GM19240 (cell line): ENCODE measurements around the gene DVL1.
A peak's percentile ranks its signal among the peaks of the same experiment; 100 is the strongest.
"Not testable (repeated sequence)": the region's sequence is repeated elsewhere in the genome, so short reads cannot be mapped to it uniquely, and the experiment has no call there.

Experiments
- DNase-seq: peaks from one replicate; pipeline ENCODE4 v3.0.0; 2011; ENCODE audit warnings: low spot score; ENCODE audit not compliant: insufficient read length

The DVL1 gene

GRCh38 chr1:1349256-1350012 is at the start of gene DVL1:
Gene DVL1 (minus strand): TSS chr1:1349418. CDS start chr1:1349065, 353 bp downstream.
- DNase-seq: peak; percentile 93

- no peak for DNase-seq
Measured at GRCh38 chr1:1398677-1399186, 49.5 kb upstream of the DVL1 start.

DNA sequence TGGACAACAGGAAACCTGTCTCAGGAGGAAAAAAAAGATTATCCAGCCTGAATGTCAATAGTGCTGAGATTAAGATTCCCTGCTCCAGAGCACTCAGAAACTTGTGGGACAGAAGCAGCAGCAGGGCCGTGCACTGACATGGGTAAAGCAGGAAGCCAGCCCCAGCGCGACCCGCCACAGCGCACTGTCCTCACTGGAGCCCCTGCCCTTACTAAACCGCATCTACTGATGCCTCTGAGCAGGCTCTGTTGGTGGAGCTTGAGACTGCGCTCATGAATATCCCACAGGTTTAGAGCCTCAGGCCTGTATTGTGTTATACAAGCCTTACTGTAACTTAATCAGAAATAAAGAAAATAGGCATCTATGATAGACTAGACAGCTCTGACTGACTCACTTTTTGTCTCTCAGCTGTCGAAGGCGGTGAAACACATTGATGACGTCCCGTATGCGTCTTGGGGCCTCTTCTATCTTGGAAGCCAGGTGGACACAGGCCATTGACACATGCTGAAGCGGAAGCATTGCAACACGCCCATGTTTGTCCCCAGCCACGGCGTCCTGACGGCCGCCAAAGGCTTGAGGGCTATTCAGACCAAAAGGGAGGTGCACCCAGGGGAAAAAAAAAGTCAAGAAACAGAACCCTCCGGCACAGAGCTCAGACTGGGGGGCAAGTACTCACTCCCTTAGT is 48.8 kb upstream of the DVL1 start:
- DNase-seq: no peak

GRCh38 chr1:1395166-1395565 is 45.9 kb upstream of the DVL1 start:
- no peak for DNase-seq

DNA sequence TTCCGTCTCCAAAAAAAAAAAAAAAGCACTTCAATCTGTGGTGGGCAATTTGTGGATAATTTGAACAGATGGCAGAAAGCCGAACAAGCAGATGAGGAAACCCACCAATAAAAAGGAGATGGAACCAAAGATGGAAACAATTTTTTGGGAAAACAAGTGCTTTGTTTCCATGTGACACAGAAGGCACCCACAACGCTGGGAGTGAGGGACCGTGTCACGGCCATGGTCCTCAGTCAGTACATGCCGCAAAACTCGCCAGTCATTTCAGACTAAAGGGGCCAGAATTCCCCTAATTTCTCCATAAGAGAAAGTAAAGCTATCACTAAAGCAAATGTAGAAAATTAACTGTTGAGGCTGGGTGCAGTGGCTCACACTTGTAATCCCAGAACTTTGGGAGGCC is 44.9 kb upstream of the DVL1 start:
- no peak for DNase-seq

GRCh38 chr1:1393428-1393827 is 44.2 kb upstream of the DVL1 start:
- DNase-seq: no peak

GRCh38 chr1:1393014-1393413 is 43.8 kb upstream of the DVL1 start:
- no peak for DNase-seq

DNA sequence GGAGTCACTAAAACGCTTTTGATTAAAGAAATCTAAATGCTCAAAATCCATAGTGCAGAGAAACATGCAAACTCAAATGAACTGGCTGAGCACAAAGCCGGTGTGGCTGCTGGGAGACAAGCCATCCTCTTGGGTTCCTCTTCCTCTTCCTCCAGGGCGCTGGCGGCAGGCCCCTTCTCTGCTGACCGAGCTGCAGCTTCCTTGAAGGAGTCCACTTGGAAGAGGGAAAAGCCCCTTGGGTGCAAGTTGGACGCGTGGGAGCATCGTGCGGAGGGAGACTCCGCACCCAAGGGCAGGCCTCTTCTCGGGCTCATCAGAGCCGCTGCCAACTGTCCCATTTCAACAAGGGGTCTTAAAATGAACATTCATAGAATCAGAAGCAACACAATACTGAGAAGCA is 42.0 kb upstream of the DVL1 start:
- no peak for DNase-seq

DNA sequence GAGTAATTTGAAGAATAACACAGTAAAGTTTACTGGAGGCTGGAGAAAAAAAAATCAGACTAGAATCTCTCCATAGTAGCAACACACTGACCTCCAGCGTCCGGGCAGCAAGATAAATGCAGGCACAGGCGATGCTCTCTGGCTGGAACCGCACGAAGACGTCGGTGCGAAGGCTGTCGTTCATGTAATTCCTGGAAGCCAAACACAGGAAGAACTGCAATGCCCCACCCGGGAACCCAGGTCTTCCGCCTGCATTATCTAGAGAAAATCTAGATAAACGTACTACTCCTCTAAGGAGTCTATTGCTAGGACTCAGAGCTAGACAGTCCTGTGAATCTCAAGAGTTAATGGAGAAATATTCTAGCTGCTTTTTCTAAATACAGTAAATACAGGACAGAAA is 41.5 kb upstream of the DVL1 start:
- no peak for DNase-seq

- no peak for DNase-seq
Measured at GRCh38 chr1:1388078-1388472, 38.9 kb upstream of the DVL1 start.

GRCh38 chr1:1387098-1388077 is 38.2 kb upstream of the DVL1 start:
- DNase-seq: no peak

DNA sequence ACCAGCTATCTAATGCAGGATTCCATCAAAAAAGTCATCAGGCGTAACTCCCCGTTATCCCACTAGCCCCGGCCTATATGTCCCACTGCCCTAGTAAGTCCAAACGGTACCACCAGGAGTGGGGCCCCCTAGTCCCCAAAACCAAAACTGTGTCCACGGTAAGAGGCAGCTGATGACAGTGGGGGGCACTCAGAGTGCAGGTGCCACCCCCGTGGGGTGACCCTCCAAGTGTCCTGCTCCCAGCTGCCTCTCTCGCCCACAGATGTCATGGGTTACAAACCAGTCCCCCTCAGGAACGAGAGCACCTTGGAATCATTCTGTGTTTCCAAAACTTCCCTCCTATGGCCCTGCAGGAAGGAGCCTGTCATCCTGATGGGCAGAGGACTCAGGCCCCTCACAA is 36.7 kb upstream of the DVL1 start:
- no peak for DNase-seq

DNA sequence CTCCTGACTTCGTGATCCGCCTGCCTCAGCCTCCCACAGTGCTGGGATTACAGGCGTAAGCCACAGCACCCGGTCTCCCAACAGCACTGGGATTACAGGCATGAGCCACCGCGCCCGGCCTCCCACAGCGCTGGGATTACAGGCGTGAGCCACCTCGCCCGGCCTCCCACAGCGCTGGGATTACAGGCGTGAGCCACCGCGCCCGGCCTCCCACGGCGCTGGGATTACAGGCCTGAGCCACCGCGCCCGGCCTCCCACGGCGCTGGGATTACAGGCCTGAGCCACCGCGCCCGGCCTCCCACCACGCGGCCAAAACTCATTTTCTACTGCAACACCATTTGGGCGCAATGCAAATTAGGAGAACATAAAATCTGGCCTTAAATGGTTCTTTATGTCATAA is 36.1 kb upstream of the DVL1 start:
- DNase-seq: not testable (repeated sequence)

DNA sequence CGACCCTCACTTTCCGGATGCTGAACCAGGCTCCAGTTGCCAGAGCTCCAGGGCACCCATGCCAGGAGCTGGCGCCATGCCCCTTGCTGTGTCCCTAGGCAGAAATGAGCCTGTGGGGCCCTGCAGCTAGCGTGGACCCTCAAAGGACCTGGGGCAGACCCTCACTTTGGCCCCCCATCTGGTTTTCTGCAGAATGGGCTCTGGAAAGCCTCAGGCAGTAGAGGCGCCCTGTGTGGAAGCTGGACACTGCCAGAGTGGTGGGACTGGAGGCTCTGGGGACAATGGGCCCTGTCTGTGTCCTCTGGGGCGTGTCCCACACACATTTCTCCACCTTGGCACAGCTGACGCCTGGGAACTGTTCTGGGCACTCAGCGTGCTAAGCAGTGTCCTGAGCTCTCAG is 32.1 kb upstream of the DVL1 start:
- DNase-seq: no peak

DNA sequence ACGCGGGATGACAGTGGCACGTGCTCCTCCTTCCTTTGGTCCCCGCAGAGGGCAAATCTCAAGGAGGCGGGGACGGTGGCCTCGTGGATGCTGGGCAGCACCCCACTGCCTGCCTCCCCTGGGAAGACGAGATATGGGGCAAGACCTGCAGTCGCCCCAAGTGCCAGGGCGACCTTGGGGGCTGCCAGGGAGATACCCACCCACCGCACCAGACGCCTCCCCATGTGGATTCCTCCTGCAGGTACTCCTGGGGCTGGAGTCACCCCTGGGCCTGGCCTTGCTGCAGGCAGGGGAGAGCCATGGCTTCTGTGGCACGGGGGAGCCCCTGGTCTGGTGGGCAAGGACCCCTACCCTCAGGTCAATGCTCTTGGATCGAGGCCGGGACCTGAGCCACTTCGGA is 31.6 kb upstream of the DVL1 start:
- DNase-seq: no peak

DNA sequence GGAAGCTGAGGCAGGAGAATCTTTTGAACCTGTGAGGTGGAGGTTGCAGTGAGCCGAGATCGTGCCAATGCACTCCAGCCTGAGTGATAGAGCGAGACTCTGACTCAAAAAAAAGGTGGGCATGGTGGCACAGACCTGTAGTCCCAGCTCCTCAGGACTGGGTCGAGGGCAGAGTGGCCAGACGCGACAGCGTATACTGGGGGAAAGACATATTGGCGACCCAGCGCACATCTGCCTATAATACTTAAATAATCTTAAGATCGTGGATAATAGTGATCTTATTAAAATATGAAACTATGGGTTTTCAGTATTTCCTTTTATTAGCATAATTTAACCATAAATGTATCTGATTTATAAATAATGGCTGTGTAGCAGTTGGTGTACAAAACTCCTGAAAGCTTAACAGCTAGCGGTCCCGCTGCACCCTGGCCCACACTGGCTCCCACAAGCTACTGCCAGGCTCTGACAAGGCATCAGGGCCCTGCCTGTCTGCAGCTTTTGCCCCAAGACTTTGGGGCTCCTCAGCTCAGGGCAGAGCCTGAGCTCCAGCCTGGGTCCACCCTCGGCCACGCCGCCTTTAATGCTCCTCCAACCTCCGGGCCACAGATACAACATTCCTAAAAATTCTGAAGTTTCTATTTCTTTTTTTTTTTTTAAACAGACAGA is 28.5 kb upstream of the DVL1 start:
- no peak for DNase-seq

GRCh38 chr1:1376551-1377226 is 27.5 kb upstream of the DVL1 start:
- no peak for DNase-seq

DNA sequence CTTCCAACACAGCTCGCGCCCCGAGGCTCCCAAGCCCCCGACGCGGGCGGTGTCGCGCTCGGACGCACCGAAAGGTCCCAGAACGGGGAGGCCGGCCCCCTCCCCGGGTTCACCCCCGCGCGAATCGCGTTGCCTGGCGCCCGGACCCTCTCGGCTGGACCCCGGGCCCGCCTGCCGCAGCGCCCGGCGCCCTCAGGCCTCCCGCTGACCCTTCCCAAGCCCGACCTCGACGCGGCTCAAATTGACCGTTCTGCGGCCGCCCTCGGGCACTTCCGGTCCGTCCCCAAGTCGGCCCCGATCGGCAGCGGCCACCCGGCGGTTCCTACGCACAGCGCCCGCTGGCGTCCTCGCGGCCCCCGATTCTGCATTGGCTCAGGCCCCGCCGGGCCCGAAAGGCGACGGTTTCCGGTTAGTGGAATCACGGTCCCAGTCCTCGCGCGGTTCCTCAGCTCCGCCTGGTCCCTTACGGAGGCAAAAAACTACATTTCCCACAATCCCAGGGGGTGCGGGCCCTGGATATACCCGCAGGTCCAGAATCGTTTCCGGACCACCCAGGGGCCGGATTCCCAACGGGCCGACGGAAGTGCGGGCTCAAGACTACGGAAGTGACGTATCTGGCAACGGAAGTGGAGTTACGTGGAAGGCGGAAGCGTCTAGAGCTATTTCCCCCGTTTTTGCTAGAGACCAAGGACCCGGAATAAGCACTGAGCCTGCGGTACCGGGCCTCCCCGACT is 25.9 kb upstream of the DVL1 start, which contains the start of gene AURKAIP1:
TSS of gene AURKAIP1 (minus strand) at position 279 of the 734 bp plus-strand sequence. CDS start 451 bp downstream, outside the sequence.
- peak; percentile 99 for DNase-seq

DNA sequence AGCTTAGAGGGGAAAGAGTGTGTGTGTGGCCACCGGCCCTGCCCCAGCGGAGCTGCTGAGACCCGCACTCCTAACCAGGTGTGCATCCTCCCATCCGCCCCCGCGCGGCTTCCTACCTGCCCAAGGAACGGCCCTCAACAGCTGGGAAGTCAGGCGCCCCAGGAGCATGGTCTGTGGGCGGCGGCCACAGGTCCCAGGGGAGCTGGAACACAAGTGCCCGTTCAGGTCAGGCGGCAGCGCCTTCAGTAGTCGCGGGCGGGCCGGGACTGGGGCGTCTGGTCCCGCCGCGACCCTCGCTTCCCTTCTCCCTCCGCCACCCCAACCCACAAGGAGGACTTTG is 25.3 kb upstream of the DVL1 start:
- DNase-seq: no peak
